Upper lobe of left lung (tissue), 6 donors: Measurements from ENCODE around the gene UBR7. TPM values are rescaled to one million over a fixed set of nuclear protein-coding genes. Genes with fewer than 3 reads are reported as not detected.

Experiments used
- ATAC-seq, 2 donors: fragments of 200-7000 bp; cut with Tn5 transposase; one replicate each; pipeline ENCODE4 v1.9.1; 2022; ENCODE audit warnings: mild to moderate bottlenecking in 2 of 2, moderate library complexity in 2 of 2; ENCODE audit not compliant: low FRiP score in 2 of 2
- DNase-seq, 2 donors: peaks; one replicate each; pipeline ENCODE4 v3.0.0-alpha.2; 2019 to 2020
- H3K27ac ChIP-seq, 4 donors: fragments of 200-600 bp; sonication (generic); one replicate each; pipeline ENCODE4 v1.5.1; 2016 to 2019
- H3K27me3 ChIP-seq, 4 donors: fragments of 200-600 bp; sonication (generic); one replicate each; pipeline ENCODE4 v1.5.1; 2017 to 2019
- H3K36me3 ChIP-seq, 4 donors: fragments of 200-600 bp; sonication (generic); one replicate each; pipeline ENCODE4 v1.5.1; 2016 to 2019
- H3K4me1 ChIP-seq, 4 donors: fragments of 200-600 bp; sonication (generic); one replicate each; pipeline ENCODE4 v1.5.1; 2018 to 2019
- H3K4me3 ChIP-seq, 4 donors: fragments of 200-600 bp; sonication (generic); one replicate each; pipeline ENCODE4 v1.5.1; 2017 to 2019; ENCODE audit warnings: mild to moderate bottlenecking in 2 of 4, moderate library complexity in 1 of 4
- H3K9me3 ChIP-seq, 4 donors: fragments of 200-600 bp; sonication (generic); one replicate each; pipeline ENCODE4 v1.5.1; 2018 to 2019
- EP300 ChIP-seq, 4 donors: sonication (generic); formaldehyde crosslinking; IDR thresholded peaks; one replicate each; pipeline ENCODE4 v1.5.1; 2017; ENCODE audit warnings: antibody characterized with exemption in 4 of 4, control low read depth in 2 of 4
- POLR2A ChIP-seq, 4 donors: fragments of 450-650 bp; IDR thresholded peaks; one replicate each; pipeline ENCODE4 v1.5.1; 2016 to 2017; ENCODE audit warnings: antibody characterized with exemption in 4 of 4, mild to moderate bottlenecking in 2 of 4
- POLR2AphosphoS5 ChIP-seq, 2 donors: sonication (generic); formaldehyde crosslinking; IDR thresholded peaks; one replicate each; pipeline ENCODE4 v1.5.1; 2017; ENCODE audit warnings: antibody characterized with exemption in 2 of 2
- WGBS, 2 donors: methylation state at CpG; one replicate each; pipeline ENCODE4 v1.1.5; 2017 to 2018; 5-methylcytosine and 5-hydroxymethylcytosine counted together
- total RNA-seq, 6 donors: library from RNA; depleted of rRNA in 4 of 6; stranded (reverse); fragments of >200 nt in 4 of 6; gene quantifications; one replicate each; pipeline versions ENCODE4 v1.1.0 to v1.2.1, GENCODE V29; 2016 to 2021
- TF ChIP-seq, protein P1 (sequence below), 6 experiments: fragments of 450-650 bp in 4 of 6; fragments of 200-600 bp in 2 of 6; sonication (generic) in 2 of 6; IDR thresholded peaks; one replicate each; pipeline ENCODE4 v1.5.1; 2016 to 2019; ENCODE audit warnings: antibody characterized with exemption in 6 of 6
- donor health status: DM: no; HTN: no; CAD: no; lungs with moderate emphysema.
- donor health status: DM: no; HTN: yes; CAD: no; lungs with severe emphysema.

Gene UBR7
- total RNA-seq, 6 donors from 2014 or later, result 9.3 to 23.3 (median 21.1) TPM

DNA sequence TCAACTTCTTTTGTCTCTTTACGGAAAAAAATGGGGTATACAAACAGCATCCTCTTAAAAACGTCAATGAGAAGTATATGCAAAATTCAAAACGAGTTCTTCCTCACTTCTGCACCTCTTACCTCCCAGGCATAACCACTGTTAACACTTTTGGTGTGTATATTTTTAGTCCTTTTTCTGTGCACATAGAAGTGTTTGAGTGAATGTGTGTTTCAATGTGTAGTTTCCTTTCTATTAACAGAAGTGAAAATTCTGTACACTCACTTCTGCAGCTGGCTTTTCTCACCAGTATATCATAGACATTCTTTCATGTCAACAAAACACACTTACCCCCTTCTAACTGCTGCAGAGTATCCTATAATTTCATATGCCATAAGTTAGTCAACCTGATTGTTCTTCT lies 5.4 kb downstream of the UBR7 start:
- WGBS, 2 donors, result 74 to 85% methylated on average over 3 of the region's 3 CpGs
- no peaks in the 10 kb centered on the region for H3K27me3 ChIP-seq
- H3K4me1 ChIP-seq, result peaks cover 8 to 21% (median 13%) of the 10 kb centered on the region in 4 donors
- no peak overlapping the region for H3K27ac ChIP-seq
- TF ChIP-seq EP300 (IDR thresholded peaks at IDR 0.05) (no peak), POLR2AphosphoS5 (IDR thresholded peaks at IDR 0.05) (no peak), POLR2A (IDR thresholded peaks at IDR 0.05) (no peak)
- TF ChIP-seq, protein P1, sequence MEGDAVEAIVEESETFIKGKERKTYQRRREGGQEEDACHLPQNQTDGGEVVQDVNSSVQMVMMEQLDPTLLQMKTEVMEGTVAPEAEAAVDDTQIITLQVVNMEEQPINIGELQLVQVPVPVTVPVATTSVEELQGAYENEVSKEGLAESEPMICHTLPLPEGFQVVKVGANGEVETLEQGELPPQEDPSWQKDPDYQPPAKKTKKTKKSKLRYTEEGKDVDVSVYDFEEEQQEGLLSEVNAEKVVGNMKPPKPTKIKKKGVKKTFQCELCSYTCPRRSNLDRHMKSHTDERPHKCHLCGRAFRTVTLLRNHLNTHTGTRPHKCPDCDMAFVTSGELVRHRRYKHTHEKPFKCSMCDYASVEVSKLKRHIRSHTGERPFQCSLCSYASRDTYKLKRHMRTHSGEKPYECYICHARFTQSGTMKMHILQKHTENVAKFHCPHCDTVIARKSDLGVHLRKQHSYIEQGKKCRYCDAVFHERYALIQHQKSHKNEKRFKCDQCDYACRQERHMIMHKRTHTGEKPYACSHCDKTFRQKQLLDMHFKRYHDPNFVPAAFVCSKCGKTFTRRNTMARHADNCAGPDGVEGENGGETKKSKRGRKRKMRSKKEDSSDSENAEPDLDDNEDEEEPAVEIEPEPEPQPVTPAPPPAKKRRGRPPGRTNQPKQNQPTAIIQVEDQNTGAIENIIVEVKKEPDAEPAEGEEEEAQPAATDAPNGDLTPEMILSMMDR (IDR thresholded peaks at IDR 0.05), result no peak
- peaks cover 20 to 68% (median 48%) of the 10 kb centered on the region in 4 donors for H3K36me3 ChIP-seq
- no peak for DNase-seq
- no peak overlapping the region for H3K4me3 ChIP-seq
- no peaks in the 10 kb centered on the region for H3K9me3 ChIP-seq
- ATAC-seq, result no peak

DNA sequence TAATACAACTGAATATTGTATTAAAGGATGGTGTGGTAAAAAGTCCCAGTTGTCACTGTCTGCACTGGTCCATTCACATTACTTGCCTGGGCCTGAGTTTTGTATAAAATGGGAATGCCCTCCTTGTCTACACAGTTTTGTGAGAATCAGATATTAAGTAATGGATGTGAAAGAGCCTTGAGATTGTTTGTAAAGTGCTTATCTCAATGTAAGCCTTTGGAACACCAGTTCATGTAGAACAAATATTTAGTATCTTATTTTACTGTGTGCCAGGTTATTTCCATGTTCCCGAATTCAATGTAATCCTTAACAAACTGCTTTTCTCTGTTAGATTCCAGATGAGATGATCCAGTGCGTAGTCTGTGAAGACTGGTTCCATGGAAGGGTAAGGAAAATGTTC lies 7.5 kb downstream of the UBR7 start:
- 84 to 92% methylated on average over 2 of the region's 2 CpGs for WGBS, 2 donors

DNA sequence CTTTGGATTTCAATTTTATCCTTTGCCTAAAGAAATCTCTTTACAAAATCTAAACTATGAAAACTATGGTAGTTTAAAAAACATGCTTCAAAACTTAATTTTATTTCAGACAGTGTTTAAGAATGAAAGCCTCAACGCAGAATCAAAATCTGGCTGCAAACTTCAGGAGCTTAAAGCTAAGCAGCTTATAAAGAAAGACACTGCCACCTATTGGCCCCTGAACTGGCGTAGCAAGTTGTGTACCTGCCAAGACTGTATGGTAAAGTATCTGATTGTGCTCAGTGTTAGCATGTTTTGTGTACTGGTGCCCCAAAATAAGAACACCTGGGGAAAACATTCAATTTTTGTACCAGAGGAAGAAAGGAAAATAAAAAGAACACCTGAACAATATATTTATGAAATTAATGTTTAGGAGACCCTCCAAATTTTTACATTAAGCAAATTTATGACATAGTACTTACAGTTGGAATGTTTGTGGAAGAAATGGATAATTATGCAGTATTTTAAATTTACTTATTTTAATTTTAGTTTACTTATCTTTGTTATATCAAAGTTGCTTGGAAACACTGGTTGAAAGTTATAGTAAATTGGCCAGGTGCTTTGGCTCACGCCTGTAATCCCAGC lies 12.2 kb downstream of the UBR7 start:
- DNase-seq, result peak in 1 of 2 donors; percentile 58
- Histone ChIP-seq H3K4me3 (no peak overlapping the region), H3K27ac (no peak overlapping the region), H3K4me1 (no peaks in the 10 kb centered on the region), H3K27me3 (no peaks in the 10 kb centered on the region), H3K9me3 (no peaks in the 10 kb centered on the region), H3K36me3 (peaks cover 23 to 100% (median 70%) of the 10 kb centered on the region in 4 donors)
- WGBS, 2 donors, result 56 to 64% methylated on average over 3 of the region's 3 CpGs
- ATAC-seq, result no peak
- TF ChIP-seq, protein P1 (IDR thresholded peaks at IDR 0.05), result peak in 5 of 6 experiments; percentile 22 to 49 (median 23)
- no peak for TF ChIP-seq POLR2A (IDR thresholded peaks at IDR 0.05)

More for the DNA sequence above, 7.5 kb downstream of the UBR7 start:
- no peak for TF ChIP-seq POLR2A (IDR thresholded peaks at IDR 0.05)
- no peak for TF ChIP-seq EP300 (IDR thresholded peaks at IDR 0.05)
- ATAC-seq, result no peak
- Histone ChIP-seq H3K9me3 (no peaks in the 10 kb centered on the region), H3K4me1 (no peaks in the 10 kb centered on the region), H3K36me3 (peaks cover 20 to 90% (median 61%) of the 10 kb centered on the region in 4 donors), H3K4me3 (no peak overlapping the region), H3K27me3 (no peaks in the 10 kb centered on the region), H3K27ac (no peak overlapping the region)
- no peak for DNase-seq

DNA sequence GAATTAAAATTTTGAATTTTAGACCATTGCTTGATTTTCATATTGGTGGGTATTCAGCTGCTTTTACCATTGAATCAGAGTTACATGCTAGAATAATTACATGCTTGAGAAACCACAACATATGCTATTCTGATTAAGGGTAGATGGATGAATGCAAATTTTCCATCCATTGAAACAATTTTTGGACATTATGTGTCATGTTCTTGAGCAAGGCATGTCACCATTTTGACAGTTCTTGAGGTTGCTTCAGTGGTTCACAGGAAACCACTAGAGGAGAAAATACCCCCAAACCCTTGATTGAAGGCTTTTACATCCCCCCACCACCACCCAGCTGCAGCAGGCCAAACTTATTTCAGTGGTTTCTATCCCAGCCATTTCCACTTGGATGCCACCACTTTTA lies 13.5 kb downstream of the UBR7 start:
- no peak overlapping the region for H3K27ac ChIP-seq
- no peak overlapping the region for H3K4me3 ChIP-seq
- ATAC-seq (no peak), DNase-seq (no peak)
- TF ChIP-seq POLR2AphosphoS5 (IDR thresholded peaks at IDR 0.05) (no peak), POLR2A (IDR thresholded peaks at IDR 0.05) (no peak), EP300 (IDR thresholded peaks at IDR 0.05) (no peak)
- TF ChIP-seq, protein P1 (IDR thresholded peaks at IDR 0.05), result no peak
- no peaks in the 10 kb centered on the region for H3K27me3 ChIP-seq
- H3K4me1 ChIP-seq, result no peaks in the 10 kb centered on the region
- H3K9me3 ChIP-seq, result no peaks in the 10 kb centered on the region
- H3K36me3 ChIP-seq, result peaks cover 16 to 100% (median 61%) of the 10 kb centered on the region in 4 donors

DNA sequence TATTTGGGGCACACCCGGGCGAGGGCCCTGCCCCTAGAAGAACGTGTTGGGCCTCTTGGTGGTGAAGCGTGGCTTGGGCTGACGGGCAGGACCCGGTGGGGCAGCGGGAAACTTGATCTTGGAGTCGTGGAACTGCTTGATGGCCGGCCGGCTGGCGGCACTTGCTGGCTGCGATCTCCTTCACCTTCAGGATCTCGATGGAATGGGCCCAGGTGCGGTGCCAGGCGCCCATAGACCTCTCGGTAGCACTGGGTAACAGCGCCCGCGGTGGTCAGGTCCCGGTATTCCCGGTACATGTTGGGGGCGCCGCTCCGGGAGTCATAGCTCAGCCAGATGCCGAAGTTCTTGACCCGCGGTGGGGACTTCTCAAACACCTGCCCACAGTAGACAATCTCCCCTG lies 16.5 kb downstream of the UBR7 start:
- DNase-seq, result peak in 1 of 2 donors; percentile 83
- TF ChIP-seq EP300 (IDR thresholded peaks at IDR 0.05), result no peak
- no peak for TF ChIP-seq POLR2AphosphoS5 (IDR thresholded peaks at IDR 0.05)
- TF ChIP-seq, protein P1 (IDR thresholded peaks at IDR 0.05), result no peak
- no peak for TF ChIP-seq POLR2A (IDR thresholded peaks at IDR 0.05)
- no peak overlapping the region for H3K27ac ChIP-seq
- no peak overlapping the region for H3K4me3 ChIP-seq
- 96 to 98% methylated on average over 26 to 27 of the region's 27 CpGs for WGBS, 2 donors
- no peaks in the 10 kb centered on the region for H3K27me3 ChIP-seq
- no peaks in the 10 kb centered on the region for H3K9me3 ChIP-seq
- peaks cover 22 to 97% (median 66%) of the 10 kb centered on the region in 4 donors for H3K36me3 ChIP-seq
- no peaks in the 10 kb centered on the region for H3K4me1 ChIP-seq
- ATAC-seq, result no peak
